GM08714 (cell line): Measurements from ENCODE around the gene DNAAF8.

Experiments used
- H3K4me3 ChIP-seq: fragments of 200-500 bp; sonication (Bioruptor generic); 2 replicates; pipeline ENCODE4 v1.5.1; 2014; ENCODE audit warnings: mild to moderate bottlenecking, low read length, inconsistent platforms
- ZNF274 ChIP-seq: IDR thresholded peaks from 2 replicates; pipeline ENCODE4 v1.6.1; 2012; ENCODE audit warnings: mild to moderate bottlenecking, low read depth, low read length

Gene DNAAF8

GRCh38 chr16:4734063-4734729, at the start of gene DNAAF8, which contains the start of gene ANKS3:
Gene DNAAF8 (plus strand): TSS chr16:4734537. CDS start chr16:4736515, 1,978 bp downstream.
Gene ANKS3 (minus strand): TSS chr16:4734271. CDS start chr16:4730149, 4,122 bp downstream.
- no peak for TF ChIP-seq ZNF274
- peak within 1 kb of the TSS; percentile 94 for H3K4me3 ChIP-seq

- TF ChIP-seq ZNF274 = no peak
Measured at GRCh38 chr16:4684763-4685162, 49.6 kb upstream of the DNAAF8 start.

GRCh38 chr16:4685292-4685691, 49.0 kb upstream of the DNAAF8 start:
- no peak for TF ChIP-seq ZNF274

More at GRCh38 chr16:4684763-4685162, 49.6 kb upstream of the DNAAF8 start:
- H3K4me3 ChIP-seq = no peak overlapping the region

GRCh38 chr16:4685776-4686496, 48.4 kb upstream of the DNAAF8 start:
- no peak for TF ChIP-seq ZNF274
- no peak overlapping the region for H3K4me3 ChIP-seq

More at GRCh38 chr16:4685292-4685691, 49.0 kb upstream of the DNAAF8 start:
- no peak overlapping the region for H3K4me3 ChIP-seq

GRCh38 chr16:4686497-4687210, 47.7 kb upstream of the DNAAF8 start:
- no peak overlapping the region for H3K4me3 ChIP-seq
- TF ChIP-seq ZNF274 = no peak

- no peak for TF ChIP-seq ZNF274
Measured at GRCh38 chr16:4687416-4687815, 46.9 kb upstream of the DNAAF8 start.

GRCh38 chr16:4687946-4688673, 46.2 kb upstream of the DNAAF8 start:
- no peak overlapping the region for H3K4me3 ChIP-seq
- TF ChIP-seq ZNF274 = no peak

More at GRCh38 chr16:4687416-4687815, 46.9 kb upstream of the DNAAF8 start:
- no peak overlapping the region for H3K4me3 ChIP-seq

- no peak for TF ChIP-seq ZNF274
- H3K4me3 ChIP-seq = no peak overlapping the region
Measured at GRCh38 chr16:4688674-4689045, 45.7 kb upstream of the DNAAF8 start.

GRCh38 chr16:4689091-4689671, 45.2 kb upstream of the DNAAF8 start:
- no peak overlapping the region for H3K4me3 ChIP-seq

GRCh38 chr16:4689864-4690704, 44.3 kb upstream of the DNAAF8 start:
- TF ChIP-seq ZNF274 = no peak
- no peak overlapping the region for H3K4me3 ChIP-seq

More at GRCh38 chr16:4689091-4689671, 45.2 kb upstream of the DNAAF8 start:
- no peak for TF ChIP-seq ZNF274

- H3K4me3 ChIP-seq = no peak overlapping the region
- no peak for TF ChIP-seq ZNF274
Measured at GRCh38 chr16:4690946-4691665, 43.2 kb upstream of the DNAAF8 start.
